H1 (cell line): Measurements from ENCODE around the gene MMP25. TPM values are rescaled to one million over a fixed set of nuclear protein-coding genes. Genes with fewer than 3 reads are reported as not detected.

Source experiments
- EP300 ChIP-seq, 2 experiments: IDR thresholded peaks; 1 replicate in 1 of 2; 2 replicates in 1 of 2; pipeline ENCODE4 v1.6.1; 2011 to 2012; ENCODE audit warnings: low read depth in 2 of 2, low read length in 2 of 2, mild to moderate bottlenecking in 2 of 2, borderline replicate concordance in 1 of 2, inconsistent platforms in 1 of 2, moderate library complexity in 1 of 2
- GTF2F1 ChIP-seq: IDR thresholded peaks from 2 replicates; pipeline ENCODE4 v1.6.1; 2012; ENCODE audit warnings: low read depth, low read length, improper control_type of control experiment, borderline replicate concordance
- RFX5 ChIP-seq: IDR thresholded peaks from 2 replicates; pipeline ENCODE4 v1.6.1; 2011; ENCODE audit warnings: low read depth, low read length, improper control_type of control experiment, borderline replicate concordance
- SP1 ChIP-seq: IDR thresholded peaks from 2 replicates; pipeline ENCODE4 v1.6.1; 2011; ENCODE audit warnings: low read depth, low read length
- SP4 ChIP-seq: IDR thresholded peaks from 2 replicates; pipeline ENCODE4 v1.6.1; 2012; ENCODE audit warnings: low read length, inconsistent platforms
- polyA plus RNA-seq, 7 experiments: library from polyadenylated mRNA; depleted of rRNA in 3 of 7; stranded (reverse) in 5 of 7; unstranded in 2 of 7; fragments of >200 nt in 5 of 7; fragments of 200-250 nt in 2 of 7; gene quantifications; 1 replicate in 5 of 7; 2 replicates in 1 of 7; 4 replicates in 1 of 7; pipeline versions ENCODE4 v1.2.1 to v1.2.3, GENCODE V29; 2011 to 2013; ENCODE audit warnings: missing spikeins in 2 of 7, mixed read lengths in 2 of 7
- total RNA-seq: library from RNA; stranded (reverse); fragmentation: NEBNext Ultra II Directional; extraction: Animal tissue kit (Norgen Biotek cat#: 25700); gene quantifications from 2 replicates; pipeline ENCODE4 v1.2.1, GENCODE V29; 2021
- TF ChIP-seq, protein P1 (sequence below): fragments of 300-600 bp; sonication (generic); IDR thresholded peaks from 2 replicates; pipeline ENCODE4 v1.7.1; 2012; ENCODE audit warnings: low read length, moderate library complexity, mild to moderate bottlenecking, inconsistent platforms; ENCODE audit not compliant: insufficient replicate concordance
- TF ChIP-seq, protein P2 (sequence below): IDR thresholded peaks from 2 replicates; pipeline ENCODE4 v1.6.1; 2012; ENCODE audit warnings: low read length, inconsistent platforms

MMP25 gene
- total and polyA plus RNA-seq, 2 of the 8 experiments (the other 6 are each of a cell fraction or from before 2014, with no cell fraction given): 7.7 to 26.7 TPM

DNA sequence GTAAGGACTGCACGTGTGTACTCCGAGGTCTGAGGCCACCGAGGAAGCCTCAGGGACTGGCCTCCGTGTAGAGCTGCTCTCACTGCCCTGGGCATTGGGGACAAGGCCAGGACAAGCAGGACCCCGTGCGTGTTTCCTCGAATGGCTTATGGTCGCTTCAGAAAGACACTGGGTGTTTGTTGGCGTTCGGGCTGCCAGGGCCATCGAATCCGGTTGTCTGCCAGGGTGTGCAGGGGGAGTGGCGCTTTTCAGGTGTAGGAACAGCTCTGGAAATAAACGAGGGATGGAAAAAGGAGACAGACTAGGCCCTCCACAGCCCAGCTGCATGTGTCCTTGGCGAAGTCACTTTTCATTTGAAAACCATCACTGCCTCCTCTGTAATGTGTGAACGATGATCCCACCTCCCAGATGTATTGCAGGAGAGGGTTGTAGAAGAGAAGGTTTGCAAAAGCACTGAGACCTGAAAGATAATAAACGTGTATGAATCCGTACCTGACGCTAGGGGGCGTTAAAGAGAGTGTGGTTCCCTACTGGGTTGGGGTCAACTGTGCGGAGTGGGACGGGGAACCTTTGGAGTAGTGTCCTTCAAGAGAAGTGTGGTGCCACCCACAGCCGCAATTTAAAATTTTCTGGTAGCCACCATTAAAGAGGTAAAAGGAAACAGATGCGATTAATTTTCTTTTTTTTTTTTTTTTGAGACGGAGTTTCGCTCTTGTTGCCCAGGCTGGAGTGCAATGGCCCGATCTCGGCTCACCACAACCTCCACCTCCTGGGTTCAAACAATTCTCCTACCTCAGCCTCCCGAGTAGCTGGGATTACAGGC, 54.9 kb downstream of the MMP25 start (continued):
- TF ChIP-seq, protein P1, sequence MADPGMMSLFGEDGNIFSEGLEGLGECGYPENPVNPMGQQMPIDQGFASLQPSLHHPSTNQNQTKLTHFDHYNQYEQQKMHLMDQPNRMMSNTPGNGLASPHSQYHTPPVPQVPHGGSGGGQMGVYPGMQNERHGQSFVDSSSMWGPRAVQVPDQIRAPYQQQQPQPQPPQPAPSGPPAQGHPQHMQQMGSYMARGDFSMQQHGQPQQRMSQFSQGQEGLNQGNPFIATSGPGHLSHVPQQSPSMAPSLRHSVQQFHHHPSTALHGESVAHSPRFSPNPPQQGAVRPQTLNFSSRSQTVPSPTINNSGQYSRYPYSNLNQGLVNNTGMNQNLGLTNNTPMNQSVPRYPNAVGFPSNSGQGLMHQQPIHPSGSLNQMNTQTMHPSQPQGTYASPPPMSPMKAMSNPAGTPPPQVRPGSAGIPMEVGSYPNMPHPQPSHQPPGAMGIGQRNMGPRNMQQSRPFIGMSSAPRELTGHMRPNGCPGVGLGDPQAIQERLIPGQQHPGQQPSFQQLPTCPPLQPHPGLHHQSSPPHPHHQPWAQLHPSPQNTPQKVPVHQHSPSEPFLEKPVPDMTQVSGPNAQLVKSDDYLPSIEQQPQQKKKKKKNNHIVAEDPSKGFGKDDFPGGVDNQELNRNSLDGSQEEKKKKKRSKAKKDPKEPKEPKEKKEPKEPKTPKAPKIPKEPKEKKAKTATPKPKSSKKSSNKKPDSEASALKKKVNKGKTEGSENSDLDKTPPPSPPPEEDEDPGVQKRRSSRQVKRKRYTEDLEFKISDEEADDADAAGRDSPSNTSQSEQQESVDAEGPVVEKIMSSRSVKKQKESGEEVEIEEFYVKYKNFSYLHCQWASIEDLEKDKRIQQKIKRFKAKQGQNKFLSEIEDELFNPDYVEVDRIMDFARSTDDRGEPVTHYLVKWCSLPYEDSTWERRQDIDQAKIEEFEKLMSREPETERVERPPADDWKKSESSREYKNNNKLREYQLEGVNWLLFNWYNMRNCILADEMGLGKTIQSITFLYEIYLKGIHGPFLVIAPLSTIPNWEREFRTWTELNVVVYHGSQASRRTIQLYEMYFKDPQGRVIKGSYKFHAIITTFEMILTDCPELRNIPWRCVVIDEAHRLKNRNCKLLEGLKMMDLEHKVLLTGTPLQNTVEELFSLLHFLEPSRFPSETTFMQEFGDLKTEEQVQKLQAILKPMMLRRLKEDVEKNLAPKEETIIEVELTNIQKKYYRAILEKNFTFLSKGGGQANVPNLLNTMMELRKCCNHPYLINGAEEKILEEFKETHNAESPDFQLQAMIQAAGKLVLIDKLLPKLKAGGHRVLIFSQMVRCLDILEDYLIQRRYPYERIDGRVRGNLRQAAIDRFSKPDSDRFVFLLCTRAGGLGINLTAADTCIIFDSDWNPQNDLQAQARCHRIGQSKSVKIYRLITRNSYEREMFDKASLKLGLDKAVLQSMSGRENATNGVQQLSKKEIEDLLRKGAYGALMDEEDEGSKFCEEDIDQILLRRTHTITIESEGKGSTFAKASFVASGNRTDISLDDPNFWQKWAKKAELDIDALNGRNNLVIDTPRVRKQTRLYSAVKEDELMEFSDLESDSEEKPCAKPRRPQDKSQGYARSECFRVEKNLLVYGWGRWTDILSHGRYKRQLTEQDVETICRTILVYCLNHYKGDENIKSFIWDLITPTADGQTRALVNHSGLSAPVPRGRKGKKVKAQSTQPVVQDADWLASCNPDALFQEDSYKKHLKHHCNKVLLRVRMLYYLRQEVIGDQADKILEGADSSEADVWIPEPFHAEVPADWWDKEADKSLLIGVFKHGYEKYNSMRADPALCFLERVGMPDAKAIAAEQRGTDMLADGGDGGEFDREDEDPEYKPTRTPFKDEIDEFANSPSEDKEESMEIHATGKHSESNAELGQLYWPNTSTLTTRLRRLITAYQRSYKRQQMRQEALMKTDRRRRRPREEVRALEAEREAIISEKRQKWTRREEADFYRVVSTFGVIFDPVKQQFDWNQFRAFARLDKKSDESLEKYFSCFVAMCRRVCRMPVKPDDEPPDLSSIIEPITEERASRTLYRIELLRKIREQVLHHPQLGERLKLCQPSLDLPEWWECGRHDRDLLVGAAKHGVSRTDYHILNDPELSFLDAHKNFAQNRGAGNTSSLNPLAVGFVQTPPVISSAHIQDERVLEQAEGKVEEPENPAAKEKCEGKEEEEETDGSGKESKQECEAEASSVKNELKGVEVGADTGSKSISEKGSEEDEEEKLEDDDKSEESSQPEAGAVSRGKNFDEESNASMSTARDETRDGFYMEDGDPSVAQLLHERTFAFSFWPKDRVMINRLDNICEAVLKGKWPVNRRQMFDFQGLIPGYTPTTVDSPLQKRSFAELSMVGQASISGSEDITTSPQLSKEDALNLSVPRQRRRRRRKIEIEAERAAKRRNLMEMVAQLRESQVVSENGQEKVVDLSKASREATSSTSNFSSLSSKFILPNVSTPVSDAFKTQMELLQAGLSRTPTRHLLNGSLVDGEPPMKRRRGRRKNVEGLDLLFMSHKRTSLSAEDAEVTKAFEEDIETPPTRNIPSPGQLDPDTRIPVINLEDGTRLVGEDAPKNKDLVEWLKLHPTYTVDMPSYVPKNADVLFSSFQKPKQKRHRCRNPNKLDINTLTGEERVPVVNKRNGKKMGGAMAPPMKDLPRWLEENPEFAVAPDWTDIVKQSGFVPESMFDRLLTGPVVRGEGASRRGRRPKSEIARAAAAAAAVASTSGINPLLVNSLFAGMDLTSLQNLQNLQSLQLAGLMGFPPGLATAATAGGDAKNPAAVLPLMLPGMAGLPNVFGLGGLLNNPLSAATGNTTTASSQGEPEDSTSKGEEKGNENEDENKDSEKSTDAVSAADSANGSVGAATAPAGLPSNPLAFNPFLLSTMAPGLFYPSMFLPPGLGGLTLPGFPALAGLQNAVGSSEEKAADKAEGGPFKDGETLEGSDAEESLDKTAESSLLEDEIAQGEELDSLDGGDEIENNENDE: no peak
- TF ChIP-seq RFX5 (no peak), SP1 (no peak), SP4 (no peak), GTF2F1 (no peak), EP300 (IDR thresholded peaks at IDR 0.05; ENCODE audit: borderline replicate concordance in 1 of 2, low read depth in 2 of 2, low read length in 2 of 2) (no peak)
- TF ChIP-seq, protein P2, sequence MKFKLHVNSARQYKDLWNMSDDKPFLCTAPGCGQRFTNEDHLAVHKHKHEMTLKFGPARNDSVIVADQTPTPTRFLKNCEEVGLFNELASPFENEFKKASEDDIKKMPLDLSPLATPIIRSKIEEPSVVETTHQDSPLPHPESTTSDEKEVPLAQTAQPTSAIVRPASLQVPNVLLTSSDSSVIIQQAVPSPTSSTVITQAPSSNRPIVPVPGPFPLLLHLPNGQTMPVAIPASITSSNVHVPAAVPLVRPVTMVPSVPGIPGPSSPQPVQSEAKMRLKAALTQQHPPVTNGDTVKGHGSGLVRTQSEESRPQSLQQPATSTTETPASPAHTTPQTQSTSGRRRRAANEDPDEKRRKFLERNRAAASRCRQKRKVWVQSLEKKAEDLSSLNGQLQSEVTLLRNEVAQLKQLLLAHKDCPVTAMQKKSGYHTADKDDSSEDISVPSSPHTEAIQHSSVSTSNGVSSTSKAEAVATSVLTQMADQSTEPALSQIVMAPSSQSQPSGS: no peak
